Measurements from ENCODE around the gene CDK9.

The CDK9 gene

DNA sequence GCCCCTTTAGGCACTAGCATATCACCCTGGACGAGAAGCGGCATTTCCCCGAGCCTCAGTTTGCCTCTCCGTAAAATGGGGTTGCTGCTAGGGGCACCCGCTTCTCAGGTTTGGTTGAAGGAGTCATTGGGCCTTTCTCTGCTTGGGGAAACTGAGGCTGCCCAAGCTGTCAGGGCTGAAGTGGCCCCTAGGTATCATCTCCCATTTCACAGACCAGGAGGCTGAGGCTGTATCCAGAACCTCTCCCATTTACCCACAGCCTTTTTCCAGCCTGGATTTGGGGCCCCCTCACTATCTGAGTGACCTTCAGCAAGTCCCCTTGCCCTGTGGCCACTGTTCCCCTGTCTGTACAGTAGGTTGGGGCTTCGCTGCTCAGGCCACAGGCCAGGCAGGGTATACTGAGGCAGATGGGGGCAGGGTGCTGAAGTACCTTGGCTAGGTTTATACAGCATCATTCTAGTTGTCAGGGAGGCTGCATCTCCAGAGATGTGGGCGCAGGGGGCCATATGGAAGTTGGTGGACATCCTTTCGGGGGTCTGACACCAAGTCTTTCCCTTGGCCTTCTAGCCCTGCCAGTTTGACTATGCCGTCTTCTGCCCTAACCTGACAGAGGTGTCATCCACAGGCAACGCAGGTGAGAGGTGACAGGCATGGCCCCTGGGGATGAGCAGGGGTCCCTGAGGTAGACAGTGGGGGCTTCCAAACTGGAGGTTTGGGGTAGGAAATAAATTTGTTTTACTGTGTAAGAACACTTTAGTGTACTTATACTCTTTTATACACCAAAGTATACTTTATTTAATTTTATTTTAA lies 24.7 kb downstream of the CDK9 start:
- no peaks in the 10 kb centered on the region for H4K20me1 ChIP-seq (ENCODE audit: low read depth, low read length)
- H3K9ac ChIP-seq (ENCODE audit: low read length): no peak overlapping the region
- H3K79me2 ChIP-seq (ENCODE audit: insufficient read depth, low read length): no peaks in the 10 kb centered on the region
- H3K27me3 ChIP-seq (ENCODE audit: low read length): no peaks in the 10 kb centered on the region
- H3K36me3 ChIP-seq (ENCODE audit: low read length): no peaks in the 10 kb centered on the region
- H3K4me3 ChIP-seq (ENCODE audit: insufficient read depth, low read length, poor library complexity, severe bottlenecking): no peak overlapping the region
- no peak overlapping the region for H3K27ac ChIP-seq (ENCODE audit: low read depth, low read length)
- H3K9me2 ChIP-seq (replicated peaks; ENCODE audit: insufficient read depth, low read length): no peaks in the 10 kb centered on the region
- H2AFZ ChIP-seq (ENCODE audit: low read depth, low read length, severe bottlenecking): no peak overlapping the region
- H3F3A ChIP-seq (ENCODE audit: insufficient read depth): no peaks in the 10 kb centered on the region
- no peaks in the 10 kb centered on the region for H3K9me3 ChIP-seq (ENCODE audit: insufficient read depth, low read length)
- no peak overlapping the region for H3K4me2 ChIP-seq (ENCODE audit: low read depth, low read length, poor library complexity, severe bottlenecking)
- no peak for TF ChIP-seq EZH2phosphoT487 (conservative IDR thresholded peaks at IDR 0.05; ENCODE audit: low read length)
- TF ChIP-seq, protein P1, sequence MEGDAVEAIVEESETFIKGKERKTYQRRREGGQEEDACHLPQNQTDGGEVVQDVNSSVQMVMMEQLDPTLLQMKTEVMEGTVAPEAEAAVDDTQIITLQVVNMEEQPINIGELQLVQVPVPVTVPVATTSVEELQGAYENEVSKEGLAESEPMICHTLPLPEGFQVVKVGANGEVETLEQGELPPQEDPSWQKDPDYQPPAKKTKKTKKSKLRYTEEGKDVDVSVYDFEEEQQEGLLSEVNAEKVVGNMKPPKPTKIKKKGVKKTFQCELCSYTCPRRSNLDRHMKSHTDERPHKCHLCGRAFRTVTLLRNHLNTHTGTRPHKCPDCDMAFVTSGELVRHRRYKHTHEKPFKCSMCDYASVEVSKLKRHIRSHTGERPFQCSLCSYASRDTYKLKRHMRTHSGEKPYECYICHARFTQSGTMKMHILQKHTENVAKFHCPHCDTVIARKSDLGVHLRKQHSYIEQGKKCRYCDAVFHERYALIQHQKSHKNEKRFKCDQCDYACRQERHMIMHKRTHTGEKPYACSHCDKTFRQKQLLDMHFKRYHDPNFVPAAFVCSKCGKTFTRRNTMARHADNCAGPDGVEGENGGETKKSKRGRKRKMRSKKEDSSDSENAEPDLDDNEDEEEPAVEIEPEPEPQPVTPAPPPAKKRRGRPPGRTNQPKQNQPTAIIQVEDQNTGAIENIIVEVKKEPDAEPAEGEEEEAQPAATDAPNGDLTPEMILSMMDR (IDR thresholded peaks at IDR 0.05; ENCODE audit: insufficient read depth, low read length, poor library complexity, severe bottlenecking): no peak

DNA sequence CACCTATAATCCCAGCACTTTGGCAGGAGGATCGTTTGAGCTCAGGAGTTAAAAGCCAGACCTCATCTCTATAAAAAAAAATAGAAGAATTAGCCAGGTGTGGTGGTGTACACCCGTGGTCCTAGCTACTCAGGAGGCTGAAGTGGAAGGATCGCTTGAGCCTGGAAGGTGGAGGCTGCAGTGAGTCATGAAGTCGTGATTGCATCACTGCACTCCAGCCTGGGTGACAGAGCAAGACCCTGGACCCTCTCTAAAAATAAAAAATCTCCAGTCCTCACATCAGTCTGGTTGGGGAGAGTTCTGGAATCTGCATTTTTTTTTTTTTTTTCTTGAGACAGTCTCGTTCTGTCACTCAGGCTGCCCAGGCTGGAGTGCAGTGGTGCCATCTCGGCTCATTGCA lies 26.2 kb downstream of the CDK9 start:
- no peaks in the 10 kb centered on the region for H3K27me3 ChIP-seq (ENCODE audit: low read length)
- TF ChIP-seq EZH2phosphoT487 (conservative IDR thresholded peaks at IDR 0.05; ENCODE audit: low read length): no peak
- TF ChIP-seq, protein P1 (IDR thresholded peaks at IDR 0.05; ENCODE audit: insufficient read depth, low read length, poor library complexity, severe bottlenecking): no peak
- no peaks in the 10 kb centered on the region for H3K9me3 ChIP-seq (ENCODE audit: insufficient read depth, low read length)
- H4K20me1 ChIP-seq (ENCODE audit: low read depth, low read length): no peaks in the 10 kb centered on the region
- no peaks in the 10 kb centered on the region for H3K79me2 ChIP-seq (ENCODE audit: insufficient read depth, low read length)
- H3K4me2 ChIP-seq (ENCODE audit: low read depth, low read length, poor library complexity, severe bottlenecking): no peak overlapping the region
- H3K27ac ChIP-seq (ENCODE audit: low read depth, low read length): no peak overlapping the region
- no peaks in the 10 kb centered on the region for H3K9me2 ChIP-seq (replicated peaks; ENCODE audit: insufficient read depth, low read length)
- H3F3A ChIP-seq (ENCODE audit: insufficient read depth): no peaks in the 10 kb centered on the region
- no peak overlapping the region for H3K4me3 ChIP-seq (ENCODE audit: insufficient read depth, low read length, poor library complexity, severe bottlenecking)
- no peak overlapping the region for H3K9ac ChIP-seq (ENCODE audit: low read length)
- no peak overlapping the region for H2AFZ ChIP-seq (ENCODE audit: low read depth, low read length, severe bottlenecking)
- H3K36me3 ChIP-seq (ENCODE audit: low read length): no peaks in the 10 kb centered on the region

DNA sequence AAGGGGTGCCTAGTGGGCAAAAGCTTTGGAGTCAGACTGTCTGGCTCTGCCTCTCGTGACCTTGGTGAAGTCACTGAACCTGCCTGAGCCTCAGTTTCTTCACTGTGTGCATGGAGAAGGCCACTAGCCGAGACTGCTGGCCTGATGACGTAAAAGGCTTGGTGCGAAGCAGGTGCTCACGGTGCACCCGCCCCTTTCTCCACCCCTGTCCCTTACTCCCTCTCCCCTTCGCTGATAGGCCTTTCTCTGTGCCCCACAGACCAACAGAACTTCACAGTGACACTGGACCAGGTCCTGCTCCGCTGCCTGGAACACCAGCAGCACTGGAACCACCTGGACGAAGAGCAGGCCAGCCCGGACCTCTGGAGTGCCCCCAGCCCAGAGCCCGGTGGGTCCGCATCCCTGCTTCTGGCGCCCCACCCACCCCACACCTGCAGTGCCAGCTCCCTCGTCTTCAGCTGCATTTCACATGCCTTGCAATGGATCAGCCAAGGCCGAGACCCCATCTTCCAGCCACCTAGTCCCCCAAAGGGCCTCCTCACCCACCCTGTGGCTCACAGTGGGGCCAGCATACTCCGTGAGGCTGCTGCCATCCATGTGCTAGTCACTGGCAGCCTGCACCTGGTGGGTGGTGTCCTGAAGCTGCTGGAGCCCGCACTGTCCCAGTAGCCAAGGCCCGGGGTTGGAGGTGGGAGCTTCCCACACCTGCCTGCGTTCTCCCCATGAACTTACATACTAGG lies 27.3 kb downstream of the CDK9 start:
- H3K4me2 ChIP-seq (ENCODE audit: low read depth, low read length, poor library complexity, severe bottlenecking): no peak overlapping the region
- no peaks in the 10 kb centered on the region for H4K20me1 ChIP-seq (ENCODE audit: low read depth, low read length)
- H2AFZ ChIP-seq (ENCODE audit: low read depth, low read length, severe bottlenecking): no peak overlapping the region
- no peak overlapping the region for H3K4me3 ChIP-seq (ENCODE audit: insufficient read depth, low read length, poor library complexity, severe bottlenecking)
- H3K9ac ChIP-seq (ENCODE audit: low read length): no peak overlapping the region
- H3K27me3 ChIP-seq (ENCODE audit: low read length): no peaks in the 10 kb centered on the region
- no peaks in the 10 kb centered on the region for H3F3A ChIP-seq (ENCODE audit: insufficient read depth)
- H3K79me2 ChIP-seq (ENCODE audit: insufficient read depth, low read length): no peaks in the 10 kb centered on the region
- TF ChIP-seq, protein P1 (IDR thresholded peaks at IDR 0.05; ENCODE audit: insufficient read depth, low read length, poor library complexity, severe bottlenecking): no peak
- H3K27ac ChIP-seq (ENCODE audit: low read depth, low read length): no peak overlapping the region
- no peaks in the 10 kb centered on the region for H3K36me3 ChIP-seq (ENCODE audit: low read length)
- H3K9me2 ChIP-seq (replicated peaks; ENCODE audit: insufficient read depth, low read length): no peaks in the 10 kb centered on the region
- H3K9me3 ChIP-seq (ENCODE audit: insufficient read depth, low read length): no peaks in the 10 kb centered on the region

All from SU-DHL-6 (cell line).